HG03135 (cell line): ENCODE results near the gene INPP4B.
"Not testable (repeated sequence)": the region's sequence is repeated elsewhere in the genome, so short reads cannot be mapped to it uniquely, and the experiment has no call there.

Experiments
- ATAC-seq: cut with Tn5 transposase; IDR thresholded peaks from one replicate; pipeline ENCODE4 v1.9.1; 2021; ENCODE audit warnings: mild to moderate bottlenecking, moderate library complexity; ENCODE audit not compliant: unreplicated experiment

Gene INPP4B

DNA sequence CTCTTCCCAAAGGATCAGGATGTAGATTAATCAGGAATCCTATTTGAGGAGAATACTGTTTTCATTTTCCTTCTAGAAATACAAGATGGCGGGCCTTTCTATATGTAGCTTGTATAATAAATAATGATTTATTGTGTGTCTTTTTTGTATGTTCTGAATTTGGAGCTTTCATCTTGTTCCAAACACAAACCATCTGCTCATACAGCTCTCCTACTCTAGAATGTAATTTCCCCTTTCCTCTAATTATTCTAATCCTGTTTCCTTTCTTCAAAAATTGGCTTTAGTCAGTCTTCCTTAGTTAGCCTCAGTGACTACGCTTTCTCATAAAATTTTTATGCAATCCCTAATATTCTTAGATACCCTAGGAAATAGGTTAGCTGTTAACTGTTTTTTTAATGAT is 422.2 kb downstream of the INPP4B start:
- ATAC-seq: no peak

DNA sequence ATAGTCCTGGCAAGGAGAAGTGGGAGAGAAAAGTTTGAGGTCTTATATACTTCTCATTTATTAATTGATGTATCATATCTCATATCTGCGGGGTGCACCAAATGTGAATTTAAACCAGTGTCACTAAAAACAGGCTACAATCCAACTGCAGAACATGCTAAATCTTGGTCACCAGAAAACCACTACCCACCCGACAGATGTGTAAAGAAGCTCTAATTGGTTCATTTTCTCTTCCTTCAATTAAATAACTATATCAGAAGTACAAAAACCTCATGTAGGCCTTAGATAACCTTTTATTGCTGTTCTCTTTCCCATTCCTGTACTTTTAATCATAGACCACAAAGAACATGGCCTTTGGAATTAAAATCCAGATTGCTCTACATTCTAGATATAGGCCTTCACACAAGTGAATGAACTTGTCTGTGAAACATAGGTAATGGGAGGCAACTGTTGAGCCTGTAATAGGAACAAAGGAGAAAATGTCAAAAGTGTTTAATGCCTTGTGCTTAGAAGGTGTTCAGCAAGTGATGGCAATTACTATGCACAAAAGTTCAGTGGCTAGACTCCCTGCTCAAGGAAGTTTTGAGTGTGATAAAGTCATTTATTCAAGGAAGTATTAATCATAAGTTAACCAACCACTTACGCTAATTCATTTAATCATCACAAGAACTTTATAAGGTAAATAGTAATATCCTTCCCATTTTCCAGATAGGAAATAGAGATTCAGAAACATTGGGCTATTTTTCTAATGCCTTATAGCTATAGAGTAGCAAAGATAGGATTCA is 425.6 kb downstream of the INPP4B start:
- ATAC-seq: no peak

DNA sequence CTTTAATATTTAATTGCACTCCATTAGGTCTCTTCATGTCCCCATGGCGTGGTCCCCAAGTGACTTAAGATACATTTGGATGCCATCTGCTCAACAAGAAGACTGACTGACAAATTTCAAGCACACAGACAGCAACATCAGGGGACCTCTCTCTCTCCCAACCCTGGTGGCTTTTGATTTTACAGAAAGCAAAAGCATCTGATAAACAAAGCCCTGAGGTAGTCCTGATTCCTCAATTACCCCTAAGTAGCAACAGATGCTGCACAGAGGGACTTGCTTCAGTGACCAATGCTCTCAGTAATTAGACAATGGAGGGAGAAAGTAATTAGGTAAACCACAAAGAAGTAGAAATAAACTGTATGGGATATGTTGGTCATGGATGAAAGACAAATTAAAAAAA is 426.4 kb downstream of the INPP4B start:
- ATAC-seq: no peak

DNA sequence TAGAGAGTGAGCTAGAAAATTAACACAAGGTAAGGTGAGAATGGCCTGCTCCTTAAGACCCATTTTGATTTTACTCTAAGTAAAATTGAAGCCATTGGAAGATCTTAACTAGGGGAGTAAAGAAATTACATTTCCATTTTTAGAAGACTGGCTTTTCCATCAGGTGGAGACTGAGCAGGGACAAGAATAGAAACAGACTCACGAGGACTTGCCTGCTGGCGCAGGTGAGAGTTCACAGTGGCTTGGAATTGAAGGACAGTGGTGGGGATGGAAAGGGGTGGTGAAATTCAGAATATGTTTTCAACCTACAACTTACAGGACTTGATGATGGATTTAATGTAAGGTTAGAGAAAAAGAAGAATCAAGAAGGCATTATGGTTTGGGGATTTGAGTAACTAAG is 427.4 kb downstream of the INPP4B start:
- no peak for ATAC-seq

DNA sequence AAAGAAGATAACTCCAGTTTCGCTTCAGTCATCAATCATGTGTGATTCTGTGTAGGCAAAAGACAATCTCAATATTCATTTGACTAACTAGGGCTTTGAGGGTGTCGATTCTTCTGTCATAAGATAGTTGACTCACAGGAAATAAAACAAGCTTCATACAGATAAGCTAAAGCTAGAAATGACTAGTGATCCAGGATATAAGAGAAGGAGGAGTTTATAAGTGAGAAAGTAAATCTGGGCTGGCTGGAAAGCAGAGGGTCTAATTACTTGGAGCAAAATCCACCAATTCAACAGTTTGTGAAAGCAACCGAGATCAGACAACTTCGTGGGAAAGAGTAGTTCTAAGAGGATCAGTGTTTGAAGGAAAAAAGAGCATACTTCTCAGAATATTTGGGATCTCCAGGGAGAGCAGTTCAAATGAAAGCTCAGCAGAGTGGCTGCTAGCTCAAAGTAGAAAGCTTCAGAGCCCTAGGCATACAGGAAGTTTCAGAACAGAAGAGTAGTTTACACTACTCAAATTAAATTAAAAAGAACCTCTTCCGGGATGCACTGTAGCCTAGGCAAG is 429.3 kb downstream of the INPP4B start:
- no peak for ATAC-seq

DNA sequence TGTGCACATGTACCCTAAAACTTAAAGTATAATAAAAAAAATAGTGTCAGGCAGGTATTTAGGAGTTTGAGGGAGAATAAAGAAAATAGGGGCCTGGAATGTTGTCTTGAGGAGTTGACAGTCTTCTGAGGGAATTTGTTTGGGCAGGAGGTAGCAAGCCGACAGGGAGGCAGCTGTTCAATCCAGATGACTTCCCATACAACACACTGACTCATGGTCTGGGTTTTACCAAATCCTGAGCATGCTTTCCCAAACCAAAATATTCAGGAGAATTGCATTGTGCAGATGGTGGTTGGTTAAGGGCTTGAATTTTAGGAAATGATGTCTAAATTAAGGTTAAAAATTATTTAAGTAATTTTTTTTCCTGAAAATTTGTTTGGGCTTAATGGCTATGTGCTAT is 430.0 kb downstream of the INPP4B start:
- no peak for ATAC-seq

DNA sequence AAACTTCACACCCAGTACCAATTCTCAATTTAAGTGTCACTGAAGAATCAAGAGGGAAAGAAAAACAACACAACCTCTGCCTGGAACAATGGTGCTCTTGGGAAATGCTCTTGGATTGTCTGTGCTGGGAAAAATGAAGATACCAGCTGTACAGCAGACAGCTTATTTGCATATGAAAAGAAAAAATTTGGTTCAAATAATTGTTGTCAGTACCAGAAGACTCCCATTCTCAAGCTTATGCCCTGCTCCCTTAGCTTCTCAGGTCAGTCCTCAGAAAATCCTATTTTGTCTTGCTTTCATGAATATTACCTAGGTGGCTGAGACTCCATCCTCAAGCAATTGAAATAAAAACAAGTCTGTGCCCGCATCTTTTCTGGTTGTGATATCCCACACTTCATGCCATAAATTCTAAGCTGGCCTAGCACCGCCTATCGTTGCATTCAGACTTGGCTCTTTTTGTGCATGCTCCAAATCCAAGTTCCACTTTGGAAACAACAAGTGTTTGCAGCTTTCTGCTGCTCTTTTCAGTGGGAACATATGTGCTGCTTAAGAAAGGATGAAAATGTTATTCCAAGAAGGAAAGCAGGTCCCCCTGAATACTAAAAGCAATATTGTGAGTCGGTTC is 431.6 kb downstream of the INPP4B start:
- no peak for ATAC-seq

DNA sequence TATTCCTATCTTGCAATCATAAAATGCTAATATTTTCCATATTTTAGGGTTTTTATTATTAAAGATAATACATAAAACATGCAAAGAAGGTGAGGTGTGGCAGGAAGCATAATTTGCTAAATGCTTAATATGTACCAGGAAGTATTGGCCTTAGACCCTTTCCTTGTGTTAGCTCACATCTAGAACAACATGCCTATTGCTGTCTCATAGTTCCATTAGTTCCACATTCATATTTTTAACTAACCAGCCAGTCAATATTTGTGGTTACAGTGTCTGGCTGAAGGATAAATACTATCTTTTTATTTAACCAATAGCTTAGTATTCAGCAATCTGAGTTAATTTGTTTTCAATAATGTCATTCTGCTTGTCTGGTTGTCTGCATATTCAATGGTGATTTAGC is 432.6 kb downstream of the INPP4B start:
- ATAC-seq: no peak

DNA sequence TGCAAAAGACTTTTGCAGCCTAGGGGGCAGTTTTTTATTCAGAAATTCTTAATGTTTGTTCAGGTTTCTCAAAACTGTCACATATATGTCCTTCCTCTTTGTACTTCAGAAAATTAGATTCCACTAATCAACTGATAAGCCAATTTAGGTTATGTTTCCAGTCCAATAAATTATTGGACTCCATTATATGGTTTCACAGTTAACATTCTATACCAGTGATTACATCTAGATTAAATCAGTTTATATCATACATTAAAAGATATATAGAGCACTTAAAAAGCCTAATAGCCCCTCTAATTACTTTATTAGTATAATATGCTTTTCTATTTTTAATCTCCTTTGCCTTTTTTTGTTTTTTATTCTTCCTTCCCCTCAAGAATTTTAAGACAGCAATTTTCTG is 434.1 kb downstream of the INPP4B start:
- no peak for ATAC-seq

DNA sequence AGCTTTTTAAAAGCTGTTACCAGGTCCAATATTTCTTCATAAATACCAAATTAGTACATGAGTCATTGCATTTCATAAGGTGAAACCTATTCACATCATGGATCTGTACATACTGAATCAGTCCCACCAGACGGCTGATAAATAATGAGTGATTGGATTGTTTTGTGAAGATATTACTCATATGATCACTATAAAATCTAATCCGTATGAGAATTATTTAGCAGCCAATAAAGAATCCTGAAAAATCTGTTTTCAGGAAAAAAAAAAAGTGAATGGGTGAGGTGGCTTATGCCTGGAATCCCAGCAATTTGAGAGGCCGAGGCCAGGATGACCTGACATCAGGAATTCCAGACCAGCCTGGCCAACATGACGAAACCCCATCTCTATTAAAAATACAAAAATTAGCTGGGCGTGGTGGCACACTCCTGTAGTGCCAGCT is 438.1 kb downstream of the INPP4B start:
- no peak for ATAC-seq

DNA sequence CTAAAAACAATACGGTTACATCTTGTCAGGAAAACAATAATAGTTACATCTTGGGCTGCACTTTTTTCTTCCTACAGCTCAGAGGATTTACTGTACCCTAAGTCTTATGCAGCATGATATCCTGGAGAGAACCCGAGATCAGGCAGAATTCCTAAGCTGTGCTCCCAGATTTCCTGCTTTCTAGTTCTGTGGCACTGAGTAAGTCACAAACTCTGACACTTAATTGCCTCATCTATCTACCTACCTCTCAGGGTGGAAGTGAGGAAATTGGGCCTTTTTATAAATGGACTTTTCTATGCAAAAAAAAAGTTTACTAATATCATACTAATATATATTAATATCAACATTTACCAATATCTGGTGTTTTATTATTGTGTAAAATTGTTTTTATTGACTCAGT is 438.5 kb downstream of the INPP4B start:
- ATAC-seq: no peak

DNA sequence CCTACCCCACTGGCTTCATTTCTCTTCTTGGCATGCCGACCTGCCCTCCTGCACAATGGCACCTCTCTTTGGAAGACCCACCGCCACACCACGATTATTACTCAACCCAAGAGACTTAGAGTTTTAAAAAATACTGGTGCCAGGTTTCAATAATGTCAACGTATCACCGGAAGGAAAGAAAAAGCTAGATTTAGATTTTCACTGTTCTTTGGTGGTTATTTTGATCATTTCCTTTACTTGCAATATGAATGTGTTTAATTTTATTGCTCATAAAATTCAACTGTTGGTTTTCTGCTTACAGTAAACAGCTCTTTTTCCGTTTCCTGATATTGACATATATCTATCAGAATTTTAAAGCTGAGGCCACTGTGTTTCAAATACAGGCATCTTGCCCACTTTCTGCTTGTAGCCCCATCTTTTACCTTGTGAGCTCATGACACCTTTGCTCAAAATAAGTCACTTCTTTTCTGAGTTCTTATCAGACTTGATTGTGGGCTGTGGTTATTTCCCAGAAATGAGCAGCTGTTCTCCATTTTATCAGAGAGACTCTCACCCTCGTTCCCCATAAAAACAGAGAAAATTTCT is 439.1 kb downstream of the INPP4B start:
- no peak for ATAC-seq

DNA sequence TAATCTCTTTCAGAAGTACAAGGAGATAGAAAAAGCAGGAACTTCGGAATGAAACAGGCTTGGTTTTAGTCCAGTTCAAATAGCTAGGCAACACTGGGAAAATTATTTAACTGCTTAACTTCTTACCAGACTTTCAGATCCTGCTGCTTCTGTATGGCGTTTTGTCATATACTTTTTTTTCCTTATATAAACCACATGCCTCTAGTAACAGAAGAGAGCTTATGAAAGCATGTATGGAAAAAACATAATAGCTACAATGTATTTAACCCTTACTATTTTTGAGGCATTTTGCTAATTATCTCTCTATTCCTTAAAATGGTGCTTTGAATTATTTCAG is 439.6 kb downstream of the INPP4B start:
- no peak for ATAC-seq

DNA sequence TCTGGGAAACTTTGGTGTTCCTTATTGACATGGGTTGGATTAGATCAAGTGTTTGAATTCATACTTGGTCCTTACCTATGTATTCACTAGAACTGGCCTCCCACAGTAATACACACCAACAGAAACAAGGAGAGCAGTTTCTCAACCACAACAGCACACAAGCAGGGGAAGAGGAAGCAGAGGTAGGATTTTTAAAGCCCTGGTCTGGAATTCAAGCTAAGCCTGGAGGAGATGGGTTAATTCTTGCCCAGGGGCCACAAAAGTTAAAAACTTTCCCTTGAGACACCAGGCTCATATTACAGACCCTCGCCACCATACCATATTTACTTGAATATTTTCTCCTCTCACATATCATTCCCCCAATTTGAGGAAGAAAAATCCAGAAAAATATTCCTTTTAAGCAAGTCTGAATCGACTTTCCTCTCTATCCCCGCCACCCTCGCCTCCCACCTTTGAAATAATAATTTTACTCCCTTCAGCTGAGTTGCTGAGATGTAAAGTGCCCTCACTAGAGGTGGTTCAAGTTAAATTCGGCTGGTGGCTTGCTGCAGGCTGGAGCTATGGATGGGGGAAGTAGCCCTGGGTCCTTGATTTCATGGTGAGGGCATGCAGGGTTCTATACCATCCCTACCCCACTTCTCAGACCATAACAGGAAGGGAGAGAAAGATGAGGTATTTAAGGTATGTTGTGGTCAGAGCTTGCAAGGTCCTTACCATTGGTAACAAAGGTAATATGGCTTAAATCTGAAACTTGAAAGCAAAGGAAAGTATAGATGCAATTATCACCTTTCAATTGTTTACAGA is 440.2 kb downstream of the INPP4B start:
- no peak for ATAC-seq

DNA sequence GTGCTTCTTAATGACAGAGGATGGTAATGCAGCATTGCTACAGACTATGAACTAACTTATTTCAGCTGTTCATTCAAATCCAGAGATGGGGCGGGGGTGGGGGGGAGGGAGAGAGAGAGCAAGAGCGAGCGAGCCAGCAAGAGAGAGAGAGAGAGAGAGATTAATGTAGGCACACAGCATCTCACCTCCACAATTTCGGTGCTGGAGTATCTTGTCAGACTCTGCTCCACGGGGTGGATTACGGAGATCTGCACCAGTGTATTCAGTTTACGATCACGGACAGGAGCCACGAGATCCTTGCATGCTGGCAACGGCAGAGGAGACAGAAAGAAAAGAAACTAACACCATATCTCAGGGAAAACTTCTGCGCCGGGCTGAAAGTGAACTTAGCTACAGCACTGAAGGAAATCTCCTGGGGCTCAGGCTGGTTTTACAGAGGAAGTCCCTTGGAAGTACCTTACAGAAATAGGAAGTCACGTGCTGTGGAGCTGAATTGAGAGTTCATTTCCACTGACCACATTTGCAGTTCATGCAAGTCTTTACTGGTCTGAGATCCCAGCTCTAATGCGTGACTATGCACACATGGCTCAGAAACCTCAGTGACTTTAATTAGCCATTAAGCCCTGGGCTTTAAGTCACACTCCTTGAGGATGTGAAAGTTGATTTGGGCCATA is 440.9 kb downstream of the INPP4B start:
- peak; percentile 49 for ATAC-seq

DNA sequence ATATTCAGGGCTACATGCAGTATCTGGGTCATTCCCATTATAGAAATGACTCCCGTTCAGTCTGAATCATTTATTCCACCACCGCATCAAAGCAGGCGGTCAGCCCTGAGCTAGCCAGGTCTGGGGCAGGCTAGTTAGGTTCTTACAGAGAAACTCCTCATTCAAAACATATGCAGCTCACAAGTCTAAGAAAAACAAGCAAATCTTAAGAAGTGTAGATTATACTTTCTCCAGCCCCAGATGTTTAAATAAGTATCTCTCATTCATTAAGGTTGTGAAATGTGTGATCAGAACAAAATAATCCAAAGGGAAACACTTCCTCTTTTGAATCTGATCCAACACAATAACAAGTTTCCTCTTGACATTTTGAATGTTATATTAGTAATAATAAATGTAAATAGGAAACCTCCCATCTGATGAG is 441.9 kb downstream of the INPP4B start:
- ATAC-seq: no peak

DNA sequence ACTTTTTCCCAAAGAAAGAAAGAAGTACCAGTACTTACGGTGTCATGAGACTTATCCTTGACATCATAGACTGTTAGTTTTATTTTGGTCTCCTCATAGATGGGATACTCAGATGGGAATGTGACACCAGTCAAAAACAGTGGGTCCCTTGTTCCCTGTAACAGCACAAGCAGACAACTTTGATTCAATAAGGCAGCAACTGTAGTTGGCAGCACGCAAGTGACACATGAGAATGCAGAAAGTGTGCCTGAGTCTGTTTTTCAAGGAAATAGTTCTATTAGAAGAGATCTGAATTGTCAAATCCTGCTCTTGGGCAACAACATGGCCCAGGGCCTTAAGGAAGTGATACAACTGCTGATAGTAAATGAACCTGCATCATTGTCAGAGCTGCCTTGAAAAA is 443.2 kb downstream of the INPP4B start:
- ATAC-seq: no peak

DNA sequence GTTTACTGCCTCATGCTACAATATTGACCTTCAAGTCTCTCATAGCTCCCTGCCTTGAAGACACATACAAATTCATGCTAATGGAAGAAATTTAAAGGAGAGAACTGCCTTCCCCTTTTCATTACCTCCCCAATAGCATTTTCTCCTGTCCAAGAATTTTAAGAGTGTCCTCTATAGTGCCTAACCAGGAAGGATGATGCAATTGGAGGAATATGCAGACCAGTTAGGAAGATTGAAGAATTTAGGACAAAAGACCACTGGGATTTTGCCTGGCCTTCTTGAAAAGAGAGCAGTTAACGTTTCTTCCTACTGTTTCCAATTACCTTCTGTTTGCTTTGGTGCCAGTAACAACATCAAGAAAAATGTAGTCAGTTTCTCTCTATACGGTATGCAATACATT is 443.9 kb downstream of the INPP4B start:
- ATAC-seq: no peak

DNA sequence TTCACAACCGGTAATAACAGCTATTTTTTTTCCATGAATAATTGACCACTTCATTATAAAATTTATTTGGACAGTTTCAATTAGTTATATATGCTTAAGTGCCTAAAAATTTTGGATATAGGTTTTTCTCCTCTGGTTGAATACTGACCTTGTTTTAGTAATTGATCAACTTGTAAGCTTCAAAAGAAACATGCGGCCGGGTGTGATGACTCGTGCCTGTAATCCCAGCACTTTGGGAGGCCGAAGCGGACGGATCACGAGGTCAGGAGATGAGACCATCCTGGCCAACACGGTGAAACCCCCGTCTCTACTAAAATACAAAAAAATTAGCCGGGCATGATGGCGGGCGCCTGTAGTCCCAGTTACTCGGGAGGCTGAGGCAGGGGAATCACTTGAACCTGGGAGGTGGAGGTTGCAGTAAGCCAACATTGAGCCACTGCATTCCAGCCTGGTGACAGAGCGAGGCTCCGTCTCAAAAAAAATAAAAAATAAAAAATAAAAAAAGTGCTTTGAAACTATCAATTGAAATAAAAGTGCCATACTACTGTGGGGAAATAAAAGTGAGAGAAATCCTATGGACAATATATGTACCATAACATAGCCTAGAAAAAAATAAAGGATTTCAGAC is 448.6 kb downstream of the INPP4B start:
- ATAC-seq: not testable (repeated sequence)

DNA sequence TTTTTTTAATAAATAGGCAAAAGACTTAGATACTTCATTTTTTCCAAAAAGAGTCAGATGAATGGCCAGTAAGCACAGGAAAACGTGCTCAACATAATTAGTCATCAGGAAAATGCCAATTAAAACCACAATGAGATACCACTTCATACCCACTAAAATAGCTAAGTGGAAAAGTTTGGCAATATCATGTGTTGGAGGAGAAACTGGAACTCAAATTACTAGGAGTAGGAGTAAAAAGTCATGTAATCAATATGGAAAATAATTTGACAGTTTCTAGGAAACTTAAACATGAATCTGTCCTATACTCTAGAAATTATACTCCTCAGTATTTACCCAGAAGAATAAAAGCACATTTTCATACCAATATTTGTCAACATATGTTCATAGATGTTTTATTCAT is 449.8 kb downstream of the INPP4B start:
- no peak for ATAC-seq
